Endometrial microvascular endothelial cells (primary cell): ENCODE results near the gene HINT3. TPM values are rescaled to one million over a fixed set of nuclear protein-coding genes. Genes with fewer than 3 reads are reported as not detected.
"Not testable (repeated sequence)": the region's sequence is repeated elsewhere in the genome, so short reads cannot be mapped to it uniquely, and the experiment has no call there.

Experiments
- in situ Hi-C: cut with HindIII; loops from 2 replicates; pipeline ENCODE4 v1.10.0; 2017; ENCODE audit warnings: low sequenced_read_pairs, low pct_unique_long_range_greater_than_20kb; ENCODE audit errors: inconsistent ontology term
- total RNA-seq: library from RNA; depleted of rRNA; stranded (reverse); fragments of >200 nt; gene quantifications from one replicate; pipeline ENCODE4 v1.2.3, GENCODE V29; 2015; ENCODE audit errors: inconsistent ontology term

The HINT3 gene
- total RNA-seq, 1 donor from 2014 or later: 16.7 TPM

GRCh38 chr6:125955973-125956372 is 597 bp upstream of the HINT3 start:
- in situ Hi-C loops: no loop called here

- in situ Hi-C loops: no loop called here
Measured at GRCh38 chr6:125957391-125957693, 772 bp downstream of the HINT3 start.

- in situ Hi-C loops: no loop called here
Measured at GRCh38 chr6:125957845-125958244, 1.3 kb downstream of the HINT3 start.

- in situ Hi-C loops: no loop called here
Measured at GRCh38 chr6:125959041-125959440, 2.5 kb downstream of the HINT3 start.

GRCh38 chr6:125961117-125961516 is 4.5 kb downstream of the HINT3 start:
- in situ Hi-C loops: no loop called here

- in situ Hi-C loops: no loop called here
Measured at GRCh38 chr6:125962900-125963497, 6.4 kb downstream of the HINT3 start.

- in situ Hi-C loops: no loop called here
Measured at GRCh38 chr6:125963817-125964216, 7.2 kb downstream of the HINT3 start.

GRCh38 chr6:125966569-125966968 is 10.0 kb downstream of the HINT3 start:
- in situ Hi-C loops: no loop called here

- in situ Hi-C loops: no loop called here
Measured at GRCh38 chr6:125968493-125968892, 11.9 kb downstream of the HINT3 start.

- in situ Hi-C loops: no loop called here
Measured at GRCh38 chr6:125970760-125971159, 14.2 kb downstream of the HINT3 start.

- in situ Hi-C loops: not testable (repeated sequence)
Measured at GRCh38 chr6:125972478-125972877, 15.9 kb downstream of the HINT3 start.

GRCh38 chr6:125974214-125974866 is 17.8 kb downstream of the HINT3 start:
- in situ Hi-C loops: no loop called here

- in situ Hi-C loops: no loop called here
Measured at GRCh38 chr6:125979101-125979500, 22.5 kb downstream of the HINT3 start.

GRCh38 chr6:125981571-125982185 is 25.1 kb downstream of the HINT3 start:
- in situ Hi-C loops: no loop called here

- in situ Hi-C loops: no loop called here
Measured at GRCh38 chr6:125983246-125983945, 26.8 kb downstream of the HINT3 start.

- in situ Hi-C loops: no loop called here
Measured at GRCh38 chr6:125984311-125984710, 27.7 kb downstream of the HINT3 start.

- in situ Hi-C loops: no loop called here
Measured at GRCh38 chr6:125985522-125985921, 29.0 kb downstream of the HINT3 start.

- in situ Hi-C loops: no loop called here
Measured at GRCh38 chr6:125985979-125986300, 29.4 kb downstream of the HINT3 start.

- in situ Hi-C loops: no loop called here
Measured at GRCh38 chr6:125986301-125987025, 29.9 kb downstream of the HINT3 start, which contains the start of gene TRMT11. Gene TRMT11 (plus strand): TSS chr6:125986540. CDS start chr6:125986551, 11 bp downstream.
